MM.1S (cell line): ENCODE data around the gene KCNT1.

Experiments
- CTCF ChIP-seq: fragments of 300-600 bp; sonication (generic); IDR thresholded peaks from 2 replicates; pipeline ENCODE4 v1.5.1; 2016; ENCODE audit warnings: antibody characterized with exemption, low read length, mixed read lengths
- EZH2 ChIP-seq: fragments of 300-600 bp; sonication (generic); optimal IDR thresholded peaks from 2 replicates; pipeline ENCODE3; 2017; ENCODE audit warnings: low read depth, mild to moderate bottlenecking, antibody characterized with exemption, low read length, mixed read lengths

GRCh38 chr9:135768516-135769218, 66.7 kb downstream of the KCNT1 start:
- TF ChIP-seq CTCF (no peak), EZH2 (no peak)
